Large intestine (tissue), 3 donors: ENCODE results near the gene HRG. TPM values are rescaled to one million over a fixed set of nuclear protein-coding genes. Genes with fewer than 3 reads are reported as not detected.
"Not testable (repeated sequence)": the region's sequence is repeated elsewhere in the genome, so short reads cannot be mapped to it uniquely, and the experiment has no call there.

ENCODE experiments used
- DNase-seq, 2 donors: peaks; one replicate each; pipeline versions ENCODE4 v3.0.0 to v3.0.0-alpha.2; 2013
- H3K27ac ChIP-seq: one replicate; pipeline ENCODE4 v1.5.1; 2013; ENCODE audit warnings: low read length
- H3K27me3 ChIP-seq: 2 replicates; pipeline ENCODE4 v1.6.1; 2013; ENCODE audit warnings: low read length; ENCODE audit not compliant: control insufficient read depth, insufficient read depth
- H3K36me3 ChIP-seq: 2 replicates; pipeline ENCODE4 v1.6.1; 2013; ENCODE audit warnings: low read length; ENCODE audit not compliant: control insufficient read depth, insufficient read depth
- H3K4me1 ChIP-seq: one replicate; pipeline ENCODE4 v1.6.1; 2013; ENCODE audit warnings: low read length; ENCODE audit not compliant: control insufficient read depth, insufficient read depth
- H3K4me3 ChIP-seq: one replicate; pipeline ENCODE4 v1.5.1; 2013; ENCODE audit warnings: low read length
- H3K9me3 ChIP-seq: one replicate; pipeline ENCODE4 v1.6.1; 2013; ENCODE audit warnings: mild to moderate bottlenecking, low read depth, low read length, moderate library complexity; ENCODE audit not compliant: control insufficient read depth
- WGBS: methylation state at CpG from one replicate; pipeline ENCODE4 v1.1.5; 2013; ENCODE audit warnings: low lambda C conversion rate; ENCODE audit not compliant: insufficient coverage; 5-methylcytosine and 5-hydroxymethylcytosine counted together
- polyA plus RNA-seq: library from polyadenylated mRNA; unstranded; fragments of 120-200 nt; gene quantifications from one replicate; pipeline ENCODE4 v1.2.1, GENCODE V29; 2013

The HRG gene
- polyA plus RNA-seq, 1 donor: 0.04 TPM

DNA sequence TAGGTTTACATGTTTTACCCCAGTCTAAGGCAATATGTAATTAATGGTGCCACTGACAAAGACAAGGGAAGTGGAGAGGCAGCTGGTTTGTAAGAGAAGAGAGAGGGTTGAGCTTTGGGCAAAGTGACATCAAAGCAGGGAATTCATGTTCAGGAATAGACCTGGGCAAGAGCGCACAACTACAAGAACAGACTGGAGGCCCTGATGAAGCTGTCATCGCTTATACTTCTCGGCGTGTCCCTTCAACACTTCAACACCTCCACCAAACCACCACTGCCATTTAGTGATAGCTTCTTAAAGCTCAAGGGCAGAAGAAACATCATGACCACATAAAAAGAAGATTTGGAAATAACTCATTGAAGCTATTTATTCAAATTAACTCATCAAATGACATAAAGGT lies 31.7 kb downstream of the HRG start:
- Histone ChIP-seq H3K4me3 (no peak overlapping the region), H3K4me1 (peaks cover 16% of the 10 kb centered on the region), H3K27ac (no peak overlapping the region), H3K9me3 (no peaks in the 10 kb centered on the region), H3K36me3 (no peaks in the 10 kb centered on the region), H3K27me3 (no peaks in the 10 kb centered on the region)
- no peak for DNase-seq
- WGBS: no CpG with 5 or more reads among the region's 4 CpGs

- WGBS: no CpG with 5 or more reads among the region's 3 CpGs
- no peak for DNase-seq
- no peaks in the 10 kb centered on the region for H3K36me3 ChIP-seq
- no peak overlapping the region for H3K27ac ChIP-seq
- no peaks in the 10 kb centered on the region for H3K4me1 ChIP-seq
- H3K9me3 ChIP-seq: no peaks in the 10 kb centered on the region
- H3K4me3 ChIP-seq: no peak overlapping the region
- H3K27me3 ChIP-seq: no peaks in the 10 kb centered on the region
Measured at GRCh38 chr3:186700267-186700666, 34.5 kb downstream of the HRG start.

GRCh38 chr3:186702451-186702850 lies 36.6 kb downstream of the HRG start:
- H3K27ac ChIP-seq, H3K36me3 ChIP-seq, H3K4me3 ChIP-seq, H3K4me1 ChIP-seq, H3K9me3 ChIP-seq, DNase-seq, H3K27me3 ChIP-seq: not testable (repeated sequence)

DNA sequence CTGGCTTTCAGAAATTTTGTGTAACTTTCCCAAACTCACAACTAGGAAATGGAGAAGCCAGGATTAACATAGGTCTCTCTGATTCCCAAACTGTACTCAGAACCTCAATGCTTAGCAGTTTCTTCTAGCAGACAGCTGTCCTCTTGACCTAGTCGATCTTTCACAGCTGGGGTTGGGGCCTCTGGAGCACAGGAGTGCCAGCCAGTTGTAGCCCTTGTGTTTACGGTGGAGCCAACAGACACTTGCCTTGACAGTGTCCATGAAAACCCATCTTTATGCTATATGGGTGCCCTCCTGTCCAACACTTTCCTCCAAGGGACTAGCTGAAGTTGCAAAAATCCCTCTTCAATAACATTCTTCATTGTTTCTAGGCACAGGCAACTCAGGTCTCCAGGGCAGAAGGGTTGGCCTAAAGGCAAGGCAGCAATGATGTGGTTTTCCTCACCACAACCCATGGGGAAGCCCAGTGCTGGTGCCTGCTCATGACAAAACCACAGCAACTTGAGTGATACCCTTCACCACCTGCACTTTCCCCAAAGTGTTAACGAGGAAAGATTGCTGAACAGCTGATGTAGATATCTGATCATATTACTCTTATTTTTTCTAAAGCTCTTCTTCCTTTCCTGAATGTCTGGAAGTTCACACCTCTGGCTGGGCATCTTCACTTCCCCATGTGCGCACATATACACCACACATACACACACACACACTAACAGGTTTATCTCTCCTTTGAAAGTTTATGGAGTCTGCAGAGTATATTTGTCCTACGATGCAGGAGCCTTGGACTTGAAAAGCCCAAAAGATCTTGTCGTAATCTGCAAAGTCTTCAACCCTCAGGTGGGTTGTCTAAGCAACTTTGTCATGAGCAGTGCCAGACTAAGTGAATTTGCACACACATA lies 40.3 kb downstream of the HRG start:
- WGBS: no CpG with 5 or more reads among the region's 6 CpGs
- H3K36me3 ChIP-seq: no peaks in the 10 kb centered on the region
- no peaks in the 10 kb centered on the region for H3K9me3 ChIP-seq
- H3K27me3 ChIP-seq: no peaks in the 10 kb centered on the region
- no peak overlapping the region for H3K27ac ChIP-seq
- no peak overlapping the region for H3K4me3 ChIP-seq
- DNase-seq: no peak
- no peaks in the 10 kb centered on the region for H3K4me1 ChIP-seq

DNA sequence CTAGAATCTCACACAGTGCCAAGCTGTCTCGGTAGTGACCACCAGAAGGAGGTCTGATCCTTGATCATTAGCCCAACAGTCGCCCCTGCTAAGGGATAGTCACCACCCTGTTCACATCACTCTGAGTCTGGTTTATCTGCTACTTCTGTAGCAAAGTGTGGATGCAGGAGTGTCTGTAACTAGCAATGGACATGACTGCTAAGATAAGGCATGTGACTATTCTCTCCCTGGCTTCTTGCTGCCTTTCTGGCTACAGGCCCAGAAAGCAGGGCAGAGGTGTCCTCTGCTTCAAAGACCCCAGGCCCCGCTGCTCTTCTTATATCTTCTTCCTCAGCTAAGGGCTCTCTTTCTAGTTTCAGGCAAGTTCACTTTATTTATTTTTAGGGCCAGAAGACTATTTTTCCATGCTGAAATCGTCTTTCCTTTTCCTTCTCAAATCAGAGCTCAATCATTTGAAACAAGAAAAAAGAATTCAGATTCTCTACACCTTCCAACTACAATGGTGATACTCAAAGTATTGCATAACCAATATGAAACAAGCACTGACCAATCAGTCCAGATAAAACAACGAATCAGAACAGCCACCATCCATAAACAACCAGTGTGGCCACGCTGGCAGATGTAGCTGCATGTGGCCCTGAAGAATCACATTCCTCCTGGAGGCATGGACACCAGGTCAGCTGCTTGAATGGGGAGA lies 43.3 kb downstream of the HRG start:
- Histone ChIP-seq H3K4me3 (no peak overlapping the region), H3K9me3 (no peaks in the 10 kb centered on the region), H3K27me3 (no peaks in the 10 kb centered on the region), H3K4me1 (no peaks in the 10 kb centered on the region), H3K36me3 (no peaks in the 10 kb centered on the region), H3K27ac (no peak overlapping the region)
- DNase-seq: no peak
- WGBS: 100% methylated on average over 1 of the region's 6 CpGs

- not testable (repeated sequence) for H3K27ac ChIP-seq, H3K9me3 ChIP-seq, H3K4me1 ChIP-seq, DNase-seq, H3K27me3 ChIP-seq, H3K4me3 ChIP-seq, H3K36me3 ChIP-seq
- no CpG with 5 or more reads among the region's 4 CpGs for WGBS
Measured at GRCh38 chr3:186710694-186711093, 44.9 kb downstream of the HRG start.

GRCh38 chr3:186713499-186713898 lies 47.7 kb downstream of the HRG start:
- Histone ChIP-seq H3K36me3 (no peaks in the 10 kb centered on the region), H3K27ac (no peak overlapping the region), H3K4me1 (peaks cover 10% of the 10 kb centered on the region), H3K9me3 (no peaks in the 10 kb centered on the region), H3K4me3 (no peak overlapping the region), H3K27me3 (no peaks in the 10 kb centered on the region)
- 100% methylated on average over 1 of the region's 4 CpGs for WGBS
- DNase-seq: no peak

GRCh38 chr3:186717039-186717457 lies 51.2 kb downstream of the HRG start, which contains the start of gene KNG1:
Gene KNG1, plus strand, starts transcription at chr3:186717359. Its CDS starts 184 bp downstream, at chr3:186717543.
- peak; percentile 56 to 79 for DNase-seq
- Histone ChIP-seq H3K4me1 (peaks cover 10% of the 10 kb centered on the region), H3K4me3 (no peak within 1 kb of the TSS), H3K27me3 (no peaks in the 10 kb centered on the region), H3K9me3 (no peaks in the 10 kb centered on the region), H3K27ac (peak within 1 kb of the TSS; percentile 66), H3K36me3 (no peaks in the 10 kb centered on the region)
- no CpG with 5 or more reads among the region's 3 CpGs for WGBS

DNA sequence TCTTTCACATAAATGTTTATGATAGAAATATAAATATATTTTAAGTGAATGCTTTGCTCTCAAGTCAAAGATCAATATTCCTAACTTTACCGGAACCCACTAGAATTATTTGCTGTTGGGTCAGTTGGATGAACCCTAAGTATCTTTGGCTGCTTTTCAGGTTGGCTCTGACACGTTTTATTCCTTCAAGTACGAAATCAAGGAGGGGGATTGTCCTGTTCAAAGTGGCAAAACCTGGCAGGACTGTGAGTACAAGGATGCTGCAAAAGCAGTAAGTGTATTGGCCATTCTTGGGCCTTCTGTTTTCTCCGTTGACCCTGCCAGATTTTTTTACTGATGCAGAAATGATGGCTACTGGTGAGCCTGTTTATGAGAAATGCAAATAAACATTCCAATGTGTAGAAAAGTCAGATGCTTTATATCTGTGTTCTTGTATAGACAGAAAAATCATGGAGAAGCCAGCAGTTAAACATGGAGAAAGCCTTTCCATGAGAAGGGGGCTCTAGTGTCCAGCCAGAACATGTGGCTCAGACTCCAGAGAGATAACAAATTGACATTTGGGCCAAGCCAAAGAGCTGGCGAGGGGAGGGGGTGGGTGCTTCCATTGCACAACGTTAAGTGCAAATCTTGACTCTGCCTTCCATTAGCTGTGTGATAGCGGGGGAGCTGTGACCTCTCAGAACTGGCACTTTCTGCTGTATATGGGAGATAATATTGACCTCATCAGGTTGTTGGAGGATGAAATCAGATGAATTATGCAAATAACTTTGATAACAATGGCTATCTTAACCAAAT lies 54.3 kb downstream of the HRG start:
- peak in 1 of 2 donors; percentile 8 for DNase-seq
- H3K9me3 ChIP-seq: no peaks in the 10 kb centered on the region
- H3K4me1 ChIP-seq: peaks cover 12% of the 10 kb centered on the region
- H3K36me3 ChIP-seq: no peaks in the 10 kb centered on the region
- no CpG with 5 or more reads among the region's 7 CpGs for WGBS
- no peaks in the 10 kb centered on the region for H3K27me3 ChIP-seq
- no peak overlapping the region for H3K4me3 ChIP-seq
- no peak overlapping the region for H3K27ac ChIP-seq

DNA sequence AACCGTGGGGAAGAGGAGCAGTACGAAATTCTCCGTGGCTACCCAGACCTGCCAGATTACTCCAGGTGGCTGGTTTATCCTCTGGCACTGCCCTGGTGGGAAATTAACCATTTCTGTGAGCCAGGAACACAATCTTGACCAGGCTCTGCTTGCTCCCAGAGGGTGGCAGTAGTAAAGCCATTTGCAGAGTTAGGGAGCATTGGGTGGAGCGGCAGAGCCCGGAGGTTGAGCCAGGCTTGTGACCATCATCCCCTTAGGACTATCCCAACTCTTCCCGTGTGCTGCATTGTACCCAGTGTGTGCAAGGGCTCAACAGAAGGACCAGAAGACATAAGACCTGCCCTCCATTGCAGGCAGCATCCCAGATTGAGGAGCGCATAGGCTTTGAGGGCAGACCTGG lies 56.6 kb downstream of the HRG start:
- no peaks in the 10 kb centered on the region for H3K27me3 ChIP-seq
- H3K4me1 ChIP-seq: peaks cover 3% of the 10 kb centered on the region
- H3K4me3 ChIP-seq: no peak overlapping the region
- no peak overlapping the region for H3K27ac ChIP-seq
- DNase-seq: peak in 1 of 2 donors; percentile 42
- no CpG with 5 or more reads among the region's 7 CpGs for WGBS
- no peaks in the 10 kb centered on the region for H3K9me3 ChIP-seq
- H3K36me3 ChIP-seq: no peaks in the 10 kb centered on the region
